GM12878 (cell line): ENCODE results near the gene MTM1. TPM values are rescaled to one million over a fixed set of nuclear protein-coding genes. Genes with fewer than 3 reads are reported as not detected.

Experiments
- ATAC-seq: fragments of 200-7000 bp; cut with Tn5 transposase; 3 replicates; pipeline ENCODE4 v1.9.1; 2020; ENCODE audit warnings: mild to moderate bottlenecking, moderate library complexity
- BruUV-seq: library from RNA; stranded (reverse); fragments of 400-500 nt; replicated peaks from 2 replicates; lab custom pipeline; 2021; lab: Mats Ljungman, UMichigan
- CTCF ChIA-PET: fragments of 300-600 bp; sonication (Branson Sonifier 250); formaldehyde crosslinking; extraction: SDS; loops from one replicate; lab custom pipeline; 2021; ENCODE audit warnings: inconsistent platforms; lab: Yijun Ruan, JAX
- POLR2A ChIA-PET: fragments of 350-600 bp; formaldehyde crosslinking; extraction: SDS; loops from one replicate; lab custom pipeline; 2021; ENCODE audit warnings: inconsistent platforms; lab: Charles Lee
- RAD21 ChIA-PET: fragments of 300-600 bp; sonication (Branson Sonifier 250); formaldehyde crosslinking; loops from one replicate; lab custom pipeline; 2023; ENCODE audit warnings: antibody characterized with exemption; ENCODE audit not compliant: unreplicated experiment; lab: Charles Lee
- SMC1A ChIA-PET: fragments of 300-600 bp; sonication (Branson Sonifier 250); formaldehyde crosslinking; loops from one replicate; lab custom pipeline; 2023; ENCODE audit not compliant: unreplicated experiment, uncharacterized antibody; lab: Charles Lee
- DNase-seq: peaks from one replicate; pipeline ENCODE4 v3.0.0-alpha.2; 2011; ENCODE audit warnings: low read depth, low spot score
- FAIRE-seq: peaks from 3 replicates; lab custom pipeline; 2011; peaks lifted over from hg19 to GRCh38; lab: Jason Lieb, UNC
- H2AFZ ChIP-seq: 2 replicates; pipeline ENCODE4 v1.6.0; 2011; ENCODE audit warnings: low read depth, low read length, control low read depth; ENCODE audit not compliant: control insufficient read depth
- H3K27ac ChIP-seq: 2 replicates; pipeline ENCODE4 v1.5.1; 2011; ENCODE audit warnings: control low read depth; ENCODE audit not compliant: control insufficient read depth, insufficient read depth
- H3K27me3 ChIP-seq, 2 experiments: replicated peaks in 1 of 2; 2 replicates each; pipeline versions ENCODE4 v1.6.0 to v1.6.1; 2011; ENCODE audit warnings: low read length in 1 of 2; ENCODE audit not compliant: control insufficient read depth in 2 of 2, insufficient read depth in 2 of 2
- H3K36me3 ChIP-seq, 2 experiments: 2 replicates each; pipeline ENCODE4 v1.5.1; 2011; ENCODE audit warnings: low read length in 1 of 2; ENCODE audit not compliant: control insufficient read depth in 2 of 2, insufficient read depth in 2 of 2
- H3K4me1 ChIP-seq: 2 replicates; pipeline ENCODE4 v1.6.1; 2011; ENCODE audit warnings: mild to moderate bottlenecking, low read length, moderate library complexity, mixed read lengths; ENCODE audit not compliant: control insufficient read depth, insufficient read depth
- H3K4me2 ChIP-seq: 2 replicates; pipeline ENCODE4 v1.6.0; 2011; ENCODE audit warnings: control low read depth; ENCODE audit not compliant: control insufficient read depth, insufficient read depth
- H3K4me3 ChIP-seq: fragments of 200-600 bp; sonication (generic); 2 replicates; pipeline ENCODE4 v1.5.1; 2016
- H3K79me2 ChIP-seq: 2 replicates; pipeline ENCODE4 v1.6.0; 2011; ENCODE audit warnings: low read length; ENCODE audit not compliant: control insufficient read depth, insufficient read depth
- H3K9ac ChIP-seq: 2 replicates; pipeline ENCODE4 v1.8.0; 2011; ENCODE audit warnings: low read length, control low read depth, mixed read lengths; ENCODE audit not compliant: control insufficient read depth, insufficient read depth
- H3K9me3 ChIP-seq: replicated peaks from 3 replicates; pipeline ENCODE4 v1.5.1; 2011; ENCODE audit warnings: mild to moderate bottlenecking, low read length; ENCODE audit not compliant: control insufficient read depth, insufficient read depth
- H4K20me1 ChIP-seq: 2 replicates; pipeline ENCODE4 v1.6.0; 2011; ENCODE audit not compliant: control insufficient read depth, insufficient read depth
- CHD2 ChIP-seq: IDR thresholded peaks from 2 replicates; pipeline ENCODE4 v1.6.1; 2011; ENCODE audit warnings: low read depth, low read length, improper control_type of control experiment, borderline replicate concordance
- CREB1 ChIP-seq: IDR thresholded peaks from 2 replicates; pipeline ENCODE4 v1.6.1; 2012; ENCODE audit warnings: low read depth, mild to moderate bottlenecking, inconsistent platforms
- EP300 ChIP-seq, 2 experiments: fragments of 150-350 bp in 1 of 2; IDR thresholded peaks; 2 replicates each; pipeline ENCODE4 v1.6.1; 2011 to 2012; ENCODE audit warnings: low read depth in 2 of 2, low read length in 2 of 2, borderline replicate concordance in 1 of 2, improper control_type of control experiment in 1 of 2, inconsistent platforms in 1 of 2; ENCODE audit not compliant: control insufficient read depth in 1 of 2
- GABPA ChIP-seq: IDR thresholded peaks from 2 replicates; pipeline ENCODE4 v1.6.1; 2014; ENCODE audit warnings: antibody characterized with exemption, low read depth, mild to moderate bottlenecking, inconsistent platforms
- NFYB ChIP-seq: IDR thresholded peaks from 2 replicates; pipeline ENCODE4 v1.6.1; 2011; ENCODE audit warnings: low read depth, mild to moderate bottlenecking, low read length, improper control_type of control experiment, moderate library complexity; ENCODE audit not compliant: insufficient read depth
- RELA ChIP-seq: fragments of 450-650 bp; IDR thresholded peaks from 2 replicates; pipeline ENCODE4 v1.8.0; 2014; ENCODE audit warnings: borderline replicate concordance; ENCODE audit not compliant: partially characterized antibody
- RELB ChIP-seq: fragments of 450-650 bp; IDR thresholded peaks from 2 replicates; pipeline ENCODE4 v1.6.1; 2017; ENCODE audit warnings: low read depth, mild to moderate bottlenecking, moderate library complexity
- ZNF384 ChIP-seq: IDR thresholded peaks from 2 replicates; pipeline ENCODE4 v1.6.1; 2012; ENCODE audit warnings: low read depth, mild to moderate bottlenecking, low read length, improper control_type of control experiment, borderline replicate concordance
- ZNF592 ChIP-seq: fragments of 450-650 bp; IDR thresholded peaks from 2 replicates; pipeline ENCODE4 v1.6.1; 2017; ENCODE audit warnings: mild to moderate bottlenecking, moderate library complexity
- ZNF687 ChIP-seq: fragments of 450-650 bp; IDR thresholded peaks from 2 replicates; pipeline ENCODE4 v1.6.1; 2017; ENCODE audit warnings: mild to moderate bottlenecking, moderate library complexity
- WGBS: methylation state at CpG from one replicate; pipeline ENCODE4 v1.1.6; 2016; ENCODE audit warnings: low lambda C conversion rate; ENCODE audit not compliant: insufficient replicate concordance, insufficient coverage; ENCODE audit errors: missing lambda C conversion rate; 5-methylcytosine and 5-hydroxymethylcytosine counted together
- in situ Hi-C: fragments of 300-500 bp; cut with MboI; formaldehyde crosslinking; loops from 9 replicates; pipeline ENCODE4 v1.14.3; 2018; ENCODE audit warnings: mixed read lengths
- intact Hi-C: fragments of 100-400 bp; cut with micrococcal nuclease; formaldehyde crosslinking; loops from one replicate; pipeline ENCODE4 v1.14.2; 2022; ENCODE audit not compliant: unreplicated experiment
- polyA plus RNA-seq, 11 experiments: library from polyadenylated mRNA; depleted of rRNA in 4 of 11; unstranded in 6 of 11; stranded (reverse) in 5 of 11; fragments of >200 nt; fragmentation: Nextera tagmentation in 4 of 11; fragmentation: Illumina TruSeq in 1 of 11; extraction: Ambion mirVana in 4 of 11; extraction: Trizol in 1 of 11; gene quantifications; 1 replicate in 1 of 11; 2 replicates in 10 of 11; pipeline versions ENCODE4 v1.2.1 to v1.2.3, GENCODE V29; 2011 to 2016; ENCODE audit warnings: inconsistent platforms in 2 of 11, missing spikeins in 2 of 11, low read depth in 1 of 11
- total RNA-seq, 4 experiments: library from RNA; depleted of rRNA in 3 of 4; stranded (reverse); fragments of >200 nt in 3 of 4; fragmentation: Illumina TruSeq in 1 of 4; extraction: Trizol in 1 of 4; gene quantifications; 2 replicates each; pipeline versions ENCODE4 v1.2.1 to v1.2.3, GENCODE V29; 2013 to 2021

MTM1 gene
- total and polyA plus RNA-seq, 10 of the 15 experiments (the other 5 are each of a cell fraction or from before 2014, with no cell fraction given): 3.9 to 13.3 (median 8.4) TPM

- Histone ChIP-seq H3K27ac (peak overlapping the region; percentile 90), H3K4me3 (peak overlapping the region; percentile 62), H3K36me3 (no peaks in the 10 kb centered on the region), H3K27me3 (no peaks in the 10 kb centered on the region), H3K9me3 (no peaks in the 10 kb centered on the region; the same call in 2 of the 3 replicates), H3K4me1 (peaks cover 13% of the 10 kb centered on the region), H4K20me1 (no peaks in the 10 kb centered on the region), H3K9ac (peak overlapping the region; percentile 65), H3K4me2 (peak overlapping the region; percentile 71), H2AFZ (no peak overlapping the region), H3K79me2 (peaks cover 42% of the 10 kb centered on the region)
- intact Hi-C loops (no loop called here), in situ Hi-C loops (loop anchor here (25.0 kb wide), 1 partner anchor 1182 kb away; the partner anchor contains the start of gene IDS)
- ChIA-PET RAD21 (interaction anchor here (1.7 to 1.9 kb wide), 2 partner anchors 21 to 754 kb away, joined by 3 to 6 read pairs; no protein-coding TSS in a partner anchor), CTCF (interaction anchor here (1.3 to 12.8 kb wide), 3 partner anchors 11 to 754 kb away, joined by 3 to 106 read pairs (median 31); no protein-coding TSS in a partner anchor), SMC1A (interaction anchor here (0.6 to 1.6 kb wide), 2 partner anchors 22 to 184 kb away, joined by 3 to 8 read pairs; no protein-coding TSS in a partner anchor), POLR2A (interaction anchor here (0.6 to 2.3 kb wide), 4 partner anchors 9 to 754 kb away, joined by 4 to 5 read pairs (median 4); no protein-coding TSS in a partner anchor)
- ATAC-seq (peak; percentile 74), DNase-seq (no peak), FAIRE-seq (peak; percentile 88)
- BruUV-seq: TSS peak; percentile 58
- 27% methylated on average over 22 of the region's 42 CpGs for WGBS
- TF ChIP-seq ZNF592 (no peak), GABPA (peak; percentile 79), ZNF384 (no peak), CHD2 (no peak), RELA (no peak), EP300 (IDR thresholded peaks at IDR 0.05; ENCODE audit: borderline replicate concordance in 1 of 2, control insufficient read depth in 1 of 2, low read depth in 2 of 2, low read length in 2 of 2) (no peak), CREB1 (0 out of 2 replicates have a peak, but pooled peaks have one; percentile 14), ZNF687 (no peak), RELB (0 out of 2 replicates have a peak, but pooled peaks have one; percentile 30), NFYB (no peak)
Measured at GRCh38 chrX:150693725-150694574, 125.5 kb downstream of the MTM1 start.
